Stimulated activated CD4-positive, alpha-beta T cell treated with anti-CD3 and anti-CD28 coated beads, Interleukin-12 subunit alpha, Interleukin-12 subunit beta, amount 100 ng/mL, for 48 hours (primary cell): ENCODE results near the gene LGR6.
"Not testable (repeated sequence)": the region's sequence is repeated elsewhere in the genome, so short reads cannot be mapped to it uniquely, and the experiment has no call there.

Experiments
- DNase-seq, 3 donors: peaks; one replicate each; pipeline ENCODE4 v3.0.0-alpha.2; 2020; ENCODE audit warnings: low read depth in 2 of 3, low spot score in 1 of 3

The LGR6 gene, protein sequence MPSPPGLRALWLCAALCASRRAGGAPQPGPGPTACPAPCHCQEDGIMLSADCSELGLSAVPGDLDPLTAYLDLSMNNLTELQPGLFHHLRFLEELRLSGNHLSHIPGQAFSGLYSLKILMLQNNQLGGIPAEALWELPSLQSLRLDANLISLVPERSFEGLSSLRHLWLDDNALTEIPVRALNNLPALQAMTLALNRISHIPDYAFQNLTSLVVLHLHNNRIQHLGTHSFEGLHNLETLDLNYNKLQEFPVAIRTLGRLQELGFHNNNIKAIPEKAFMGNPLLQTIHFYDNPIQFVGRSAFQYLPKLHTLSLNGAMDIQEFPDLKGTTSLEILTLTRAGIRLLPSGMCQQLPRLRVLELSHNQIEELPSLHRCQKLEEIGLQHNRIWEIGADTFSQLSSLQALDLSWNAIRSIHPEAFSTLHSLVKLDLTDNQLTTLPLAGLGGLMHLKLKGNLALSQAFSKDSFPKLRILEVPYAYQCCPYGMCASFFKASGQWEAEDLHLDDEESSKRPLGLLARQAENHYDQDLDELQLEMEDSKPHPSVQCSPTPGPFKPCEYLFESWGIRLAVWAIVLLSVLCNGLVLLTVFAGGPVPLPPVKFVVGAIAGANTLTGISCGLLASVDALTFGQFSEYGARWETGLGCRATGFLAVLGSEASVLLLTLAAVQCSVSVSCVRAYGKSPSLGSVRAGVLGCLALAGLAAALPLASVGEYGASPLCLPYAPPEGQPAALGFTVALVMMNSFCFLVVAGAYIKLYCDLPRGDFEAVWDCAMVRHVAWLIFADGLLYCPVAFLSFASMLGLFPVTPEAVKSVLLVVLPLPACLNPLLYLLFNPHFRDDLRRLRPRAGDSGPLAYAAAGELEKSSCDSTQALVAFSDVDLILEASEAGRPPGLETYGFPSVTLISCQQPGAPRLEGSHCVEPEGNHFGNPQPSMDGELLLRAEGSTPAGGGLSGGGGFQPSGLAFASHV

GRCh38 chr1:202193614-202194327 is at the start of gene LGR6:
TSS of gene LGR6 (plus strand) at chr1:202193799. CDS start at chr1:202193990, 191 bp downstream.
- no peak for DNase-seq

GRCh38 chr1:202144402-202145067 is 49.1 kb upstream of the LGR6 start, which contains the start of gene ARL8A:
TSS of gene ARL8A (minus strand) at chr1:202144737. CDS start at chr1:202144572, 165 bp downstream.
- peak; percentile 37 to 68 (median 59) for DNase-seq

GRCh38 chr1:202145068-202145743 is 48.4 kb upstream of the LGR6 start:
- DNase-seq, result peak in 1 of 3 donors; percentile 29

GRCh38 chr1:202145744-202146140 is 47.9 kb upstream of the LGR6 start:
- not testable (repeated sequence) for DNase-seq

- no peak for DNase-seq
These were observed 47.3 kb upstream of the LGR6 start for GRCh38 chr1:202146279-202146678.

GRCh38 chr1:202146993-202147392 is 46.6 kb upstream of the LGR6 start:
- no peak for DNase-seq

GRCh38 chr1:202148391-202148790 is 45.2 kb upstream of the LGR6 start:
- no peak for DNase-seq

DNA sequence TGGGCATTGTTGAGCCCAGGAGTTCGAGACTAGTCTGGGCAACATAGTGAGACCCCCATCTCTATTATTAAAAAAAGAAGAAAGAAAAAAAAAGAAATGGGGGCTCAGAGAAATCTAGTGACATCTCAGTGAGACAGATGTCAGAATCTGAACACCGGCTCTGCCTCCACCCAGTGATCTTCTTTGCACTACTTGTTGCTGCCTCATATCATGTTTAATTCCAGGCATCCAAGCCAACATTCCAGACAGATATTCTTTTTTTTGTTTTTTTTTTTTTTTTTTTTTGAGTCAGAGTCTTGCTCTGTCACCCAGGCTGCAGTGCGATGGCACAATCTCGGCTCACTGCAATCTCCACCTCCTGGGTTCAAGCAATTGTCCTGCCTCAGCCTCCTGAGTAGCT is 44.0 kb upstream of the LGR6 start:
- no peak for DNase-seq

GRCh38 chr1:202150187-202150586 is 43.4 kb upstream of the LGR6 start:
- no peak for DNase-seq

DNA sequence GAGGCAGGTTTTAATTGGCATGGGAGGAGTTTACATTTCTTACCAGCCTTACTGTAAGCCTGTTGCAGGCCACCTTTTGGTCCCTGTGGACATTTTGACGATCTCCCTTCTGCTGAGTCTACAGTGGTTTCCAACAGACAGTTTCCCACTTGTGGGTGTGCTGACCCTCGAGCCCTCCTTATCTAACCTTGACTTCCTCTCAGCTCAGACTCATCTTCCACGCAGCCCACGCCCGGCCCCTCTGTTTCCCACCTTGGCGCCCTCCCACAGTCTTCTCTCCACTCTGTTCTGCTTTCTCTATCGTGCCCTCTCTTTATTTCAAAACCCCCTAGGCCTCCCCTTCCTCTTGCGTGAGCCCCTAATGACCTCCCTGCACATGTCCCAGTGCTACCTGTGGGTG is 43.0 kb upstream of the LGR6 start:
- no peak for DNase-seq

- no peak for DNase-seq
These were observed 42.6 kb upstream of the LGR6 start for GRCh38 chr1:202151045-202151444.

DNA sequence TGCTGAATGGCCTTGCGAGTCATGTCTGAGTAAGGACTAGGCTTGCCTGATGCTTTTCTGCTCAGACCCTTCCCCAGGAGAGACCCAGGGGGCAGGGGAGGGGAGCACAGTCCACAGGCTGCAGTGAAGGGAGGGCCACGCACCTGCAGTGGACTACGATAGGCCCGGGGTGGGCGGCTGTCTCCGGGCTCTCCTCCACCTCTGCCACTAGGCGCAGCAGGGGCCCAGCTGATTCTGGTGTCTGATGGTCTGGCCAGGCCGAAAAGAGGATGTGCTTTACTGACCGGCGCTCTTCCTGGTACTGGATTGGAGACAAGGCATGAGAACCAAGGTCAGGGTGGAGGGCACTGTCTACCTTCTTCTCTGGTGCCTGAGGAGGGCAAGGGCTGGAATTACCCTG is 41.2 kb upstream of the LGR6 start:
- no peak for DNase-seq

GRCh38 chr1:202153284-202153683 is 40.3 kb upstream of the LGR6 start:
- DNase-seq, result no peak

DNA sequence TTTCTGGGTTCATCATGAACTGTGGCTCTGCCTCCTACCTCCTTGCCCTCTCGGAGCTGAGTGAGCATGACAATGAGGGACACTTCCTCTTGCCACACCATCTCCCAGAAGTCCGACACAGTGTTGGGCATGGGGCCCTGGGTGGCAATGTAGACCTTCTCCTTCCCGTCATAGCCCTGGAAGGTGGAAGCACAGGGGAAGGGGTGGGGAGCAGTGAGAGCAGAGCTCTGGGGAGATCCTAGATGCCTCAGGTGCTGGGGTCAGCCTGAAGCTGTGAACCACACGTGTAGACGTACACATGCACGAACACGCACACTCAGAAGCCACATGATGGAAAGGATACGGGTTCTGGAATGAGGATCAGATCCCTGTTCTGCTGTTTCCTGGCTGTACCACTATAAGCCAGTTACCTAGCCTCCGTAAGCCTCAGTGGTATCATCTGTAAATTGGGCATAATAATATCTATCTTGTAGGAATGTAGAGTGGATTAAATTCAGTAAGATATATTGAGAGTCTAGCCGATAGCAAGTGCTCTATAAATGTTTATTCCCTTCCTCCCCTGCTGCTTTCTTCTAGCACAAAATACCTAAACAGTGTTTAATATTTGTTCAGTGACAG is 39.3 kb upstream of the LGR6 start:
- DNase-seq, result no peak

- peak in 1 of 3 donors; percentile 38 for DNase-seq
These were observed 38.7 kb upstream of the LGR6 start for GRCh38 chr1:202154766-202155477.

- no peak for DNase-seq
These were observed 38.0 kb upstream of the LGR6 start for GRCh38 chr1:202155478-202156021.

DNA sequence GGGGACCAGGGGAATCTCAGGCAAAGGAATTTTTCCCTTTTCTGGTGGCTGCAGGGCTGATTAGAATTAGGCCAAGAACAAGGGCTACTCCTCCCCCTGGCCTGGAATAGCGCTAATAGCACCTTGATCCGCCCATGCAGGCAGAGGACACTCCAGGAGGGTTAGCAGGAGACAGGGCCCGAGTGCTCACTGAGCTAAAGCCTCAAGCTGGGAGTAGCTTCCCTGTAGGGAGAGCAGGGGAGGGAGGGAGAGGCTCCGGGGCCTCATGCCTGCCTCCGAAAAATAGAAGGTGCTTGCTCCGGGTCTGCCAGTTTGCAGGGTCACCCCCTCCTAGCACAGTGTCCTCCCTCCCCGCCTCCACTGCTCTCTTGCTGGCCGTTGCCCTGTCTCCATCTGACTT is 37.0 kb upstream of the LGR6 start:
- no peak for DNase-seq

- no peak for DNase-seq
These were observed 35.7 kb upstream of the LGR6 start for GRCh38 chr1:202157945-202158344.
